K562 (cell line): ENCODE measurements around the gene GTF2H4. TPM values are rescaled to one million over a fixed set of nuclear protein-coding genes. Genes with fewer than 3 reads are reported as not detected.

Experiments
- ATAC-seq: fragments of 200-7000 bp; cut with Tn5 transposase; 3 replicates; pipeline ENCODE4 v1.9.1; 2020; ENCODE audit warnings: moderate library complexity
- BruUV-seq: library from RNA; stranded (reverse); fragments of 400-500 nt; replicated peaks from 2 replicates; lab custom pipeline; 2021; lab: Mats Ljungman, UMichigan
- CTCF ChIA-PET: fragments of 300-600 bp; formaldehyde crosslinking; extraction: SDS; loops from one replicate; lab custom pipeline; 2021; ENCODE audit warnings: low intra/inter-chr PET ratio; lab: Yijun Ruan, JAX
- POLR2A ChIA-PET: fragments of 300-600, 350-650 bp; sonication (Branson Sonifier 250); formaldehyde crosslinking; extraction: SDS; loops from one replicate; lab custom pipeline; 2021; ENCODE audit warnings: antibody characterized with exemption, inconsistent platforms; lab: Yijun Ruan, JAX
- DNase-seq, 4 experiments: peaks; one replicate each; pipeline versions ENCODE4 v3.0.0 to v3.0.0-alpha.2; 2011 to 2018; ENCODE audit warnings: low spot score in 3 of 4, mixed read lengths in 3 of 4; ENCODE audit errors: extremely low read depth in 1 of 4
- FAIRE-seq: peaks from 2 replicates; lab custom pipeline; 2011; peaks lifted over from hg19 to GRCh38; lab: Jason Lieb, UNC
- H2AFZ ChIP-seq: 2 replicates; pipeline ENCODE4 v1.6.0; 2011; ENCODE audit warnings: low read depth, low read length, control low read depth, inconsistent platforms
- H3K27ac ChIP-seq: fragments of 200-600 bp; 3 replicates; pipeline ENCODE4 v1.8.0; 2011; ENCODE audit warnings: low read depth, mild to moderate bottlenecking, control low read depth, inconsistent platforms, low read length, moderate library complexity, mixed read lengths; ENCODE audit errors: extremely low read depth
- H3K27me3 ChIP-seq, 2 experiments: fragments of 300-600 bp in 1 of 2; 2 replicates in 1 of 2; 3 replicates in 1 of 2; pipeline versions ENCODE4 v1.6.0 to v1.8.0; 2011; ENCODE audit warnings: inconsistent platforms in 2 of 2, low read length in 2 of 2, mild to moderate bottlenecking in 1 of 2, mixed read lengths in 1 of 2, moderate library complexity in 1 of 2; ENCODE audit not compliant: control insufficient read depth in 2 of 2, insufficient read depth in 2 of 2
- H3K36me3 ChIP-seq: fragments of 300-600 bp; 3 replicates; pipeline ENCODE4 v1.8.0; 2011; ENCODE audit warnings: mild to moderate bottlenecking, low read length, inconsistent platforms; ENCODE audit not compliant: control insufficient read depth, insufficient read depth
- H3K4me1 ChIP-seq, 2 experiments: fragments of 200-600 bp in 1 of 2; replicated peaks in 1 of 2; 2 replicates in 1 of 2; 3 replicates in 1 of 2; pipeline versions ENCODE4 v1.5.1 to v1.8.0; 2011; ENCODE audit warnings: inconsistent platforms in 2 of 2, low read length in 2 of 2, mild to moderate bottlenecking in 1 of 2, mixed read lengths in 1 of 2, moderate library complexity in 1 of 2; ENCODE audit not compliant: control insufficient read depth in 2 of 2, insufficient read depth in 2 of 2
- H3K4me2 ChIP-seq: 2 replicates; pipeline ENCODE4 v1.6.1; 2011; ENCODE audit warnings: low read length, control low read depth, inconsistent platforms, mixed read lengths; ENCODE audit not compliant: insufficient read depth
- H3K4me3 ChIP-seq: fragments of 200-600 bp; sonication (generic), shearing (Covaris generic); 2 replicates; pipeline ENCODE4 v1.5.1; 2016; ENCODE audit warnings: control low read depth, inconsistent platforms
- H3K79me2 ChIP-seq: fragments of 200-600 bp; 3 replicates; pipeline ENCODE4 v1.8.0; 2011; ENCODE audit warnings: low read length, inconsistent platforms; ENCODE audit not compliant: control insufficient read depth, insufficient read depth
- H3K9ac ChIP-seq, 2 experiments: 2 replicates each; pipeline versions ENCODE4 v1.6.0 to v1.6.1; 2011; ENCODE audit warnings: low read depth in 2 of 2, low read length in 2 of 2, control low read depth in 1 of 2, inconsistent platforms in 1 of 2, mild to moderate bottlenecking in 1 of 2, mixed read lengths in 1 of 2; ENCODE audit not compliant: insufficient read depth in 1 of 2
- H3K9me1 ChIP-seq: one replicate; pipeline ENCODE4 v1.6.0; 2011; ENCODE audit warnings: inconsistent platforms, mild to moderate bottlenecking, low read length, moderate library complexity; ENCODE audit not compliant: control insufficient read depth, insufficient read depth
- H3K9me3 ChIP-seq: replicated peaks from 2 replicates; pipeline ENCODE4 v1.5.1; 2011; ENCODE audit warnings: low read depth, low read length, inconsistent platforms; ENCODE audit not compliant: control insufficient read depth, insufficient read depth
- H4K20me1 ChIP-seq: replicated peaks from 2 replicates; pipeline ENCODE4 v1.6.1; 2011; ENCODE audit warnings: low read length, inconsistent platforms, mixed read lengths; ENCODE audit not compliant: control insufficient read depth, insufficient read depth
- ATF1 ChIP-seq, 2 experiments: fragments of 450-650 bp in 1 of 2; IDR thresholded peaks; 2 replicates each; pipeline ENCODE4 v1.6.1; 2016; ENCODE audit warnings: missing compliant biosample characterization in 1 of 2, missing genetic modification characterization in 1 of 2
- CBFA2T2 ChIP-seq: fragments of 450-650 bp; conservative IDR thresholded peaks from 2 replicates; pipeline ENCODE4 v1.6.1; 2017; ENCODE audit warnings: mild to moderate bottlenecking
- CBFA2T3 ChIP-seq: fragments of 450-650 bp; IDR thresholded peaks from 2 replicates; pipeline ENCODE4 v1.6.1; 2017
- CREM ChIP-seq: IDR thresholded peaks from 2 replicates; pipeline ENCODE4 v1.6.1; 2014; ENCODE audit warnings: antibody characterized with exemption, low read depth
- CXXC5 ChIP-seq: fragments of 250-450 bp; sonication (Bioruptor Pico); IDR thresholded peaks from 2 replicates; pipeline ENCODE4 v1.8.0; 2022; ENCODE audit warnings: inconsistent platforms, mild to moderate bottlenecking, moderate library complexity
- DPF2 ChIP-seq: fragments of 450-650 bp; IDR thresholded peaks from 2 replicates; pipeline ENCODE4 v1.6.1; 2016
- MAX ChIP-seq: sonication (generic); formaldehyde crosslinking; IDR thresholded peaks from 2 replicates; pipeline ENCODE4 v1.9.0; 2022; ENCODE audit warnings: mild to moderate bottlenecking, missing genetic modification reagents
- MIER1 ChIP-seq: fragments of 450-650 bp; IDR thresholded peaks from 2 replicates; pipeline ENCODE4 v1.6.1; 2016; ENCODE audit warnings: antibody characterized with exemption, mild to moderate bottlenecking, low read depth
- NCOR1 ChIP-seq: fragments of 450-650 bp; IDR thresholded peaks from 2 replicates; pipeline ENCODE4 v1.6.1; 2016; ENCODE audit warnings: mild to moderate bottlenecking, moderate library complexity
- NFE2 ChIP-seq: IDR thresholded peaks from 2 replicates; pipeline ENCODE4 v1.6.1; 2014; ENCODE audit warnings: antibody characterized with exemption, low read depth
- SPI1 ChIP-seq: IDR thresholded peaks from 2 replicates; pipeline ENCODE4 v1.6.1; 2011; ENCODE audit warnings: low read depth, low read length, control low read depth, borderline replicate concordance
- VEZF1 ChIP-seq: fragments of 200-800 bp; sonication (Bioruptor generic); IDR thresholded peaks from 2 replicates; pipeline ENCODE4 v1.6.1; 2017; ENCODE audit warnings: missing genetic modification characterization, missing compliant biosample characterization
- WGBS: fragments of 100-300 bp; shearing (Covaris generic); methylation state at CpG from one replicate; pipeline ENCODE4 v1.1.6; 2016; ENCODE audit warnings: low coverage, mixed read lengths; ENCODE audit not compliant: insufficient coverage; ENCODE audit errors: missing lambda C conversion rate; 5-methylcytosine and 5-hydroxymethylcytosine counted together
- in situ Hi-C: fragments of 300-500 bp; cut with MboI; formaldehyde crosslinking; loops from 4 replicates; pipeline ENCODE4 v1.15.0; 2018; ENCODE audit warnings: inconsistent platforms, mixed read lengths
- intact Hi-C: fragments of 100-400 bp; cut with micrococcal nuclease; formaldehyde crosslinking; loops from 2 replicates; pipeline ENCODE4 v1.14.2; 2022
- polyA plus RNA-seq, 8 experiments: library from polyadenylated mRNA; depleted of rRNA in 4 of 8; stranded (reverse) in 5 of 8; unstranded in 3 of 8; fragments of >200 nt; fragmentation: Nextera tagmentation in 2 of 8; fragmentation: Illumina TruSeq in 1 of 8; extraction: Ambion mirVana in 2 of 8; extraction: Trizol in 1 of 8; gene quantifications; 2 replicates each; pipeline versions ENCODE4 v1.2.1 to v1.2.3, GENCODE V29; 2011 to 2014; ENCODE audit warnings: inconsistent platforms in 1 of 8, missing spikeins in 1 of 8
- total RNA-seq, 7 experiments: library from RNA; depleted of rRNA in 6 of 7; stranded (reverse); fragments of >200 nt in 6 of 7; fragmentation: Illumina TruSeq in 2 of 7; extraction: Trizol in 2 of 7; gene quantifications; 2 replicates each; pipeline versions ENCODE4 v1.2.1 to v1.2.3, GENCODE V29; 2011 to 2021; ENCODE audit warnings: low replicate concordance in 1 of 7

The GTF2H4 gene
- total and polyA plus RNA-seq, 9 of the 15 experiments (the other 6 are each of a cell fraction or from before 2014, with no cell fraction given), result 3.6 to 86.1 (median 39.6) TPM

- Histone ChIP-seq H3K4me1 (peaks cover 8 to 11% of the 10 kb centered on the region in 2 experiments), H4K20me1 (peaks cover 14% of the 10 kb centered on the region; the same call in 1 of the 2 replicates), H3K27ac (no peak within 1 kb of the TSS), H3K9me3 (no peaks in the 10 kb centered on the region), H3K4me2 (no peak within 1 kb of the TSS), H2AFZ (no peak within 1 kb of the TSS), H3K27me3 (peaks cover 29 to 70% of the 10 kb centered on the region in 2 experiments), H3K9ac (peak within 1 kb of the TSS in 1 of 2 experiments; percentile 15; a peak in 2 of 4 replicates), H3K9me1 (no peaks in the 10 kb centered on the region), H3K79me2 (no peaks in the 10 kb centered on the region), H3K4me3 (no peak within 1 kb of the TSS), H3K36me3 (no peaks in the 10 kb centered on the region)
- FAIRE-seq (peak; percentile 67), ATAC-seq (peak; percentile 33), DNase-seq (peak; percentile 55 to 74 (median 65))
- intact Hi-C loops, result loop anchor here (5.0 kb wide), 1 partner anchor 102 kb away; no protein-coding TSS in a partner anchor
- WGBS, result under 1% methylated on average over 16 of the region's 16 CpGs
- no TSS peak for BruUV-seq
- in situ Hi-C loops, result no loop called here
- CTCF ChIA-PET, result no interaction called here
- 0 out of 2 replicates have a peak, but pooled peaks have one; percentile 15 for TF ChIP-seq DPF2
- TF ChIP-seq VEZF1 (CRISPR knock-in tag), result no peak
- 0 out of 2 replicates have a peak, but pooled peaks have one; percentile 16 for TF ChIP-seq CXXC5 (CRISPR knock-in tag)
- 0 out of 2 replicates have a peak, but pooled peaks have one; percentile 25 for TF ChIP-seq CREM
- peak; percentile 51; the same call in 1 of the 2 replicates for TF ChIP-seq CBFA2T3
- peak; percentile 22; the same call in 1 of the 2 replicates for TF ChIP-seq MAX (CRISPR knock-in tag)
- TF ChIP-seq NCOR1, result no peak
- TF ChIP-seq ATF1 (CRISPR knock-in tag; IDR thresholded peaks at IDR 0.05), result no peak
- TF ChIP-seq ATF1 (tag; IDR thresholded peaks at IDR 0.05), result peak; percentile 46
- no peak for TF ChIP-seq MIER1
- TF ChIP-seq SPI1, result peak; percentile 26; the same call in 1 of the 2 replicates
- TF ChIP-seq NFE2, result peak; percentile 58
- 0 out of 2 replicates have a peak, but pooled peaks have one; percentile 16 for TF ChIP-seq CBFA2T2
- POLR2A ChIA-PET, result interaction anchor here (0.7 to 1.3 kb wide), 5 partner anchors 11 to 258 kb away, joined by 3 to 6 read pairs (median 3); no protein-coding TSS in a partner anchor
Measured at GRCh38 chr6:30940361-30940986, 32.5 kb downstream of the GTF2H4 start, which contains the start of gene MUCL3. TSS of gene MUCL3 (plus strand) at chr6:30940973. CDS start at chr6:30941000, 27 bp downstream.
